Amniotic stem cell (primary cell): ENCODE results near the gene SCN10A.

ENCODE experiments used
- DNase-seq: peaks from one replicate; lab custom pipeline; 2025; lab: John Stamatoyannopoulos, UW

SCN10A gene

DNA sequence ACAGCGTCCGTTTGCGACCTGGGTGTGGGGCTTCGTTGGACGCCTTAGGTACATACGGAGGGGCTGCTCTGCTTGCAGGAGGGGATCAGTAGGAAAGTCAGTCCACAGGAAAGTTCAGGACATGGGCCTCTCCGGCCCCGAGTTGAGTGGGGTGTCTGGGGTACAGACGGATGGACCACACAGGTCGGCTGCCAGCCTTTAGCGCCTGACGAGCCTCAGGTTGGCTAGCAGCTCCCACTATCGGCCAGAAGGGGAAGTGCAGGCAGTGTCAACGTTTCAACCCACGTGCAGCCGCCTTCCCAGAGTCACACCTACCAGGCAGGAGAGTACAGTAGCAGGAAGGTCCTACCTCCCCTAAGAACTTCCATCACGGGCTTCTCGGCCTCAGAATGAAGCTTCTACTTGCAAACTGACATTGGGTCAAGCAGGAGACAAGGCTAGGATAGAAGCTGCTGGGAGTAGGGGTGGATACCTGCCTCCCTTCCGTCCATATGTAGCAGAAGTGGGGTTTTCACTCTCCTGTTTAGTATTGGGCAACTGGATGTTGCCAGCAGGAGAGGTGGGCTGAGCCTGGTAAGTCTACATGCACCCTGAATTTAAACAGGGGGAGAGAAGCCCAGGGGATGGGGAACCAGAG, 164.7 kb downstream of the SCN10A start:
- no peak for DNase-seq

GRCh38 chr3:38650248-38650951, 165.6 kb downstream of the SCN10A start:
- DNase-seq: no peak

DNA sequence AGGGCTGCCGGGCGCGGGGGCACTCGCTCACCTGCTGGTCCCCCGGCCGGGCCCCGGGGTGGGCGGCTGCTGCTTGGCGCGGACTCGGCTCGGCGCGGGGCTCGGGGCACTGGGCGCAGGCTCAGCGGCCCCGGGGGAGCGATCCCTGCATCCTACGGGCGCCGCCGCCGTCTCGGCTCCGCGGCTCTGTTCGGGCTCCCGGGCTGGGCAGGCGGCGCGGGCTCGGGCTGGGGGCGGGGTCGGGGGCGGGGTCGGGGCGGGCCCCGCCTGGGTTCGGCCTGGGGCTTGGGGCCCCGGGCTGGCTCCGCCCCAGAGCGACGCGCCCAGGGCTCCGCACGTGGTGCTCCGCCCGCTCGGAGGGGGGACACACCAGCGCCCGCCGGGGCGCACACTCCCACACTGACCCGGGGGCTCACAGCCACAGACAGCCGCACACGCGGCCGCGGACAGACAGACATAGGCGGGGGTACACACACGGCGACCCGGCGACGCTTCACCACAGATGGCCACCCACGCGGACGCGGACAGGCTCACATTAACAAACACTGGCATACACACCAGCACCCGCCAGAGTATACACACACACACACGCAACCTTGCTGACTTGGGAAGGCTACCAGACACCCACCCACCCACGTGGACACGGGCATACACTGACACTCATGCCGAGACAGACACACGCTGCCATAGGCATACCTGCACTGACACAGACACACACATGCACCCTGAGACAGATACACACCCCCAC, 166.3 kb downstream of the SCN10A start, which contains the start of gene SCN5A:
TSS of gene SCN5A (minus strand) at position 188 of the 748 bp plus-strand sequence. CDS start 16,380 bp downstream, outside the sequence.
- no peak for DNase-seq

GRCh38 chr3:38648659-38649499, 167.1 kb downstream of the SCN10A start:
- DNase-seq: no peak

- no peak for DNase-seq
These were observed 167.9 kb downstream of the SCN10A start for GRCh38 chr3:38648024-38648658.

GRCh38 chr3:38647217-38647970, 168.6 kb downstream of the SCN10A start:
- DNase-seq: no peak
